ENCODE measurements around the gene TRIM31.

GRCh38 chr6:30077218-30077617 lies 35.7 kb downstream of the TRIM31 start:
- TF ChIP-seq EZH2 (IDR thresholded peaks at IDR 0.05; ENCODE audit: insufficient read depth, poor library complexity, severe bottlenecking) (no peak), EZH2phosphoT487 (IDR thresholded peaks at IDR 0.05; ENCODE audit: insufficient read depth, low read depth) (no peak)

Measured in GM23248 (cell line).